GM10248 (cell line): ENCODE data around the gene ERVFRD-1.

Experiments used
- CTCF ChIA-PET: fragments of 300-600 bp; sonication (Branson Sonifier 250); formaldehyde crosslinking; extraction: SDS; loops from one replicate; lab custom pipeline; 2021; ENCODE audit warnings: antibody characterized with exemption; lab: Yijun Ruan, JAX
- POLR2A ChIA-PET: fragments of 350-650 bp; sonication (Branson Sonifier 250); formaldehyde crosslinking; extraction: SDS; loops from one replicate; lab custom pipeline; 2020; ENCODE audit warnings: antibody characterized with exemption; lab: Yijun Ruan, JAX
- DNase-seq: peaks from one replicate; pipeline ENCODE4 v3.0.0; 2012; ENCODE audit errors: extremely low spot score
- CTCF ChIP-seq: IDR thresholded peaks from 2 replicates; pipeline ENCODE4 v1.5.1; 2012; ENCODE audit warnings: mild to moderate bottlenecking, low read depth; ENCODE audit errors: extremely low read depth, missing control alignments, control extremely low read depth

Gene ERVFRD-1

DNA sequence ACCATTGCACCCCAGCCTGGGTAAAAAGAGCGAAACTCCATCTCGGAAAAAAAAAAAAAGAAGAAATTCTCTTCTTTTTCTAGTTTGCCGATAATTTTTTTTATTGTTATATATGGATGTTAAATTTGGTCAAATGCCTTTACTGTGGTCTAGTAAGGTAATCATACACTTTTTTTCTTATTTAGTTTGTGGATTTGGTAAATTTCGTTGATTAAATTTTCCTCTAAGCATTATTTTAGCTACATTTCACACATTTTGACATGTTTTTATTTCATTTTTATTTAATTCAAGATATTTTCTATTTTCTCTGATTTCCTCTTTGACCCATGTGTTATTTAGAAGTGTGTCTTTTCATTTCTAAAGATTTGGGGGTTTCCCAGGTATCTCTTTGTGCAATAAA is 49.4 kb downstream of the ERVFRD-1 start:
- ChIA-PET CTCF (interaction anchor here (0.7 to 3.4 kb wide), 6 partner anchors 9 to 434 kb away, joined by 3 to 11 read pairs (median 4); no protein-coding TSS in a partner anchor), POLR2A (no interaction called here)
- no peak for DNase-seq
- no peak for TF ChIP-seq CTCF

GRCh38 chr6:11058406-11058805 is 53.1 kb downstream of the ERVFRD-1 start:
- no peak for TF ChIP-seq CTCF
- ChIA-PET POLR2A (no interaction called here), CTCF (interaction anchor here (1.3 kb wide), 2 partner anchors 10 to 97 kb away, joined by 3 to 4 read pairs; no protein-coding TSS in a partner anchor)
- no peak for DNase-seq

DNA sequence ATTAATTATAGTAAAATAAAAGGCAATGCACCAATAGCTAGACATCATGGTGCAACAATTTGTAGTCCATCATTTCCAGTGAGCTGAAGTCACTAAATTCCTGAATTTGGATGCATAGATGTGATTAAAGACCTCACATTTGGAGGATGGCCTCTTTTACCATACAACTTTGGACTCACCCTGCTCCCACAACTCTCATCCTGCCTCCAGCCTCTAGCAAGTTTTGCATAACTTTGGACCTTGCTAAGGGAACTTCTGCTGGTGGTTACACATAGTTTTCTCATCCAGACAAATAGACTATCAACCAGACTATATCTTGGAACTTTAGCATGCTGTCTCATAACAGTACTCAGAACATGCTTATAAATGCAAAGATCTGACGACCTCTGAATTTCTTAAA is 54.7 kb downstream of the ERVFRD-1 start:
- ChIA-PET CTCF (interaction anchor here (0.9 to 2.2 kb wide), 8 partner anchors 9 to 578 kb away, joined by 3 to 10 read pairs (median 4); no protein-coding TSS in a partner anchor), POLR2A (no interaction called here)
- no peak for TF ChIP-seq CTCF
- DNase-seq = no peak

GRCh38 chr6:11055127-11055627 is 56.3 kb downstream of the ERVFRD-1 start:
- ChIA-PET CTCF (interaction anchor here (0.7 to 2.3 kb wide), 6 partner anchors 14 to 576 kb away, joined by 3 to 10 read pairs (median 3); no protein-coding TSS in a partner anchor), POLR2A (no interaction called here)
- no peak for DNase-seq
- TF ChIP-seq CTCF = no peak

- POLR2A ChIA-PET = no interaction called here
- TF ChIP-seq CTCF = no peak
- no peak for DNase-seq
- CTCF ChIA-PET = interaction anchor here (0.7 to 2.3 kb wide), 6 partner anchors 12 to 521 kb away, joined by 3 to 10 read pairs (median 3); no protein-coding TSS in a partner anchor
Measured at GRCh38 chr6:11054722-11055121, 56.8 kb downstream of the ERVFRD-1 start.

GRCh38 chr6:11053307-11053706 is 58.2 kb downstream of the ERVFRD-1 start:
- no peak for TF ChIP-seq CTCF
- ChIA-PET POLR2A (no interaction called here), CTCF (interaction anchor here (0.9 to 2.3 kb wide), 7 partner anchors 10 to 575 kb away, joined by 3 to 10 read pairs (median 4); no protein-coding TSS in a partner anchor)
- no peak for DNase-seq
